DOHH2 (cell line): ENCODE data around the gene MLXIP.

ENCODE experiments used
- H3F3A ChIP-seq: fragments of 200-600 bp; sonication (generic), shearing (Covaris generic); 2 replicates; pipeline ENCODE4 v1.6.0; 2016; ENCODE audit warnings: antibody characterized with exemption, mild to moderate bottlenecking; ENCODE audit not compliant: control insufficient read depth, insufficient read depth
- H3K27ac ChIP-seq: fragments of 200-600 bp; sonication (generic); 2 replicates; pipeline ENCODE4 v1.5.1; 2014; ENCODE audit warnings: low read depth, mild to moderate bottlenecking, low read length, moderate library complexity
- H3K27me3 ChIP-seq: fragments of 200-600 bp; sonication (generic); 2 replicates; pipeline ENCODE4 v1.6.1; 2014; ENCODE audit warnings: mild to moderate bottlenecking, low read length, mixed read lengths; ENCODE audit not compliant: control insufficient read depth
- H3K36me3 ChIP-seq: fragments of 200-600 bp; sonication (generic); 2 replicates; pipeline ENCODE4 v1.6.1; 2014; ENCODE audit warnings: mild to moderate bottlenecking, low read length, moderate library complexity, mixed read lengths; ENCODE audit not compliant: control insufficient read depth
- H3K4me1 ChIP-seq: fragments of 200-600 bp; sonication (generic); 2 replicates; pipeline ENCODE4 v1.6.1; 2014; ENCODE audit warnings: mild to moderate bottlenecking, low read length, mixed read lengths; ENCODE audit not compliant: control insufficient read depth
- H3K4me2 ChIP-seq: fragments of 200-600 bp; sonication (generic); 2 replicates; pipeline ENCODE4 v1.6.0; 2014; ENCODE audit warnings: mild to moderate bottlenecking, low read length, moderate library complexity
- H3K4me3 ChIP-seq: fragments of 200-600 bp; sonication (generic); 2 replicates; pipeline ENCODE4 v1.5.1; 2014; ENCODE audit warnings: mild to moderate bottlenecking, low read length, mixed read lengths
- H3K79me2 ChIP-seq: fragments of 200-600 bp; sonication (generic); 2 replicates; pipeline ENCODE4 v1.6.1; 2014; ENCODE audit warnings: mild to moderate bottlenecking, low read length, mixed read lengths; ENCODE audit not compliant: control insufficient read depth
- H3K9me2 ChIP-seq: fragments of 200-600 bp; sonication (generic); replicated peaks from 2 replicates; pipeline ENCODE4 v1.6.1; 2014; ENCODE audit warnings: mild to moderate bottlenecking, low read length, mixed read lengths; ENCODE audit not compliant: control insufficient read depth
- H3K9me3 ChIP-seq: fragments of 200-600 bp; sonication (generic); 2 replicates; pipeline ENCODE4 v1.6.1; 2014; ENCODE audit warnings: antibody characterized with exemption, low read length, mixed read lengths; ENCODE audit not compliant: control insufficient read depth, insufficient read depth
- H4K20me1 ChIP-seq: fragments of 200-600 bp; sonication (generic); 2 replicates; pipeline ENCODE4 v1.6.0; 2014; ENCODE audit warnings: low read depth, mild to moderate bottlenecking, antibody characterized with exemption, low read length, moderate library complexity; ENCODE audit not compliant: control insufficient read depth, insufficient read depth
- EZH2phosphoT487 ChIP-seq: fragments of 200-600 bp; sonication (generic); IDR thresholded peaks from 2 replicates; pipeline ENCODE4 v1.6.1; 2017; ENCODE audit warnings: borderline replicate concordance, mild to moderate bottlenecking, antibody characterized with exemption, low read length, moderate library complexity, mixed read lengths
- TF ChIP-seq, protein P1 (sequence below): fragments of 200-600 bp; sonication (generic); IDR thresholded peaks from one replicate; pipeline ENCODE4 v1.5.1; 2014; ENCODE audit warnings: antibody characterized with exemption, mild to moderate bottlenecking, low read depth, low read length; ENCODE audit not compliant: poor library complexity, severe bottlenecking

Gene MLXIP

DNA sequence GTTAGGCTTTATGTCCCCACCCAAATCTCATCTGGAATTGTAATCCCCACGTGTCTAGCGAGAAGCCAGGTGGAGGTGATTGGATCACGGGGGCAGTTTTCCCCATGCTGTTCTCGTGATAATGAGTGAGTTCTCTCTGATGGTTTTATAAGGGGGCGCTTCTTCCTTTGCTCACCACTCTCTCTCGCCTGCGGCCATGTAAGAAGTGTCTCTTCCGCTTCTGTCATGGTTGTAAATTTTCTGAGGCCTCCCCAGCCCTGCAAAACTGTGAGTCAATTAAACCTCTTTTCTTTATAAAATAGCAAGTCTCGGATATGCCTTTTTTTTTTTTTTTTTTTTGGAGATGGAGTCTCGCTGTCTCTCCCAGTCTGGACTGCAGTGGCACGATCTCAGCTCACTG, 82.2 kb downstream of the MLXIP start:
- no peaks in the 10 kb centered on the region for H3K4me1 ChIP-seq
- H3K4me2 ChIP-seq, result no peak overlapping the region
- TF ChIP-seq, protein P1, sequence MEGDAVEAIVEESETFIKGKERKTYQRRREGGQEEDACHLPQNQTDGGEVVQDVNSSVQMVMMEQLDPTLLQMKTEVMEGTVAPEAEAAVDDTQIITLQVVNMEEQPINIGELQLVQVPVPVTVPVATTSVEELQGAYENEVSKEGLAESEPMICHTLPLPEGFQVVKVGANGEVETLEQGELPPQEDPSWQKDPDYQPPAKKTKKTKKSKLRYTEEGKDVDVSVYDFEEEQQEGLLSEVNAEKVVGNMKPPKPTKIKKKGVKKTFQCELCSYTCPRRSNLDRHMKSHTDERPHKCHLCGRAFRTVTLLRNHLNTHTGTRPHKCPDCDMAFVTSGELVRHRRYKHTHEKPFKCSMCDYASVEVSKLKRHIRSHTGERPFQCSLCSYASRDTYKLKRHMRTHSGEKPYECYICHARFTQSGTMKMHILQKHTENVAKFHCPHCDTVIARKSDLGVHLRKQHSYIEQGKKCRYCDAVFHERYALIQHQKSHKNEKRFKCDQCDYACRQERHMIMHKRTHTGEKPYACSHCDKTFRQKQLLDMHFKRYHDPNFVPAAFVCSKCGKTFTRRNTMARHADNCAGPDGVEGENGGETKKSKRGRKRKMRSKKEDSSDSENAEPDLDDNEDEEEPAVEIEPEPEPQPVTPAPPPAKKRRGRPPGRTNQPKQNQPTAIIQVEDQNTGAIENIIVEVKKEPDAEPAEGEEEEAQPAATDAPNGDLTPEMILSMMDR, result no peak
- TF ChIP-seq EZH2phosphoT487, result no peak
- peaks cover 8% of the 10 kb centered on the region; the same call in 1 of the 2 replicates for H3K27me3 ChIP-seq
- no peaks in the 10 kb centered on the region for H3K9me3 ChIP-seq
- no peaks in the 10 kb centered on the region for H3F3A ChIP-seq
- no peaks in the 10 kb centered on the region for H3K36me3 ChIP-seq
- no peaks in the 10 kb centered on the region for H3K79me2 ChIP-seq
- H4K20me1 ChIP-seq, result no peaks in the 10 kb centered on the region
- no peak overlapping the region for H3K27ac ChIP-seq
- no peaks in the 10 kb centered on the region for H3K9me2 ChIP-seq
- no peak overlapping the region for H3K4me3 ChIP-seq

DNA sequence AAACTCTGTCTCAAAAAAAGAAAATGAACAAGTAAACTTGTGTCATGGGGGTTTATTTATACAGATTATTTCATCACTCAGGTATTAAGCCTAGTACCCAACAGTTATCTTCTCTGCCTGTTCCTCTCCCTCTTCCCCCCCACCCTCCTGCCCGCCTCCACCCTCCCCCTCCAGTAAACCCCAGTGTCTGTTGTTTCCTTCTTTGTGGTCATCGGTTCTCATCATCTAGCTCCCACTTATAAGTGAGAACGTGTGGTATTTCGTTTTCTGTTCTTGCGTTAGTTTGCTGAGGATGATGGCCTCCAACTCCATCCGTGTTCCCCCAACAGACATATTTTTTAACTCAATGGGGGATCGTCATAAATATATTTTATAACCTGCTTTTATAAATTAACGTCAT, 83.1 kb downstream of the MLXIP start:
- TF ChIP-seq EZH2phosphoT487, result no peak
- TF ChIP-seq, protein P1, result no peak
- H3K4me1 ChIP-seq, result no peaks in the 10 kb centered on the region
- H3K4me3 ChIP-seq, result no peak overlapping the region
- H3K27me3 ChIP-seq, result peaks cover 11% of the 10 kb centered on the region
- H3K36me3 ChIP-seq, result no peaks in the 10 kb centered on the region
- no peaks in the 10 kb centered on the region for H3K9me3 ChIP-seq
- H3K9me2 ChIP-seq, result no peaks in the 10 kb centered on the region
- no peaks in the 10 kb centered on the region for H4K20me1 ChIP-seq
- no peak overlapping the region for H3K4me2 ChIP-seq
- no peaks in the 10 kb centered on the region for H3K79me2 ChIP-seq
- H3F3A ChIP-seq, result no peaks in the 10 kb centered on the region
- no peak overlapping the region for H3K27ac ChIP-seq

DNA sequence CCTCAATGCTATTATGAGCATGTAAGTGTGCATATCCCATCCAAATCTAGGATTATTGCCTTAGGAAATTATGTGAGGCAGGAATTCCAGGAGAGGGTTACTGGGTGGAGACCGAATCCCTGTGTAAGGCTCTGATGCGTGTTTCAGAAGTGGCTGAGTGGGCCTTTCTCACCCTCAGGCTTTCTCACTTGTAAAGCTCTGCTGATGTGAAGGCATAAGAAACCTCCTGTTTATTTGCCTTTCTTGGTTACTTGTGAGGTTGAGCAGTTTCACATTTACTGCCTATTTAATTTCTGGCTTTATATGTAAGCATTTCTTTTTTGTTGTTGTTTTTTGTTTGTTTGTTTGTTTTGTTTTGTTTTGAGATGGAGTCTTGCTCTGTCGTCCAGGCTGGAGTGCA, 84.4 kb downstream of the MLXIP start:
- no peaks in the 10 kb centered on the region for H4K20me1 ChIP-seq
- TF ChIP-seq, protein P1, result no peak
- TF ChIP-seq EZH2phosphoT487, result no peak
- H3K27ac ChIP-seq, result no peak overlapping the region
- H3K4me2 ChIP-seq, result no peak overlapping the region
- H3K79me2 ChIP-seq, result no peaks in the 10 kb centered on the region
- no peaks in the 10 kb centered on the region for H3K36me3 ChIP-seq
- H3K27me3 ChIP-seq, result peaks cover 19% of the 10 kb centered on the region
- no peaks in the 10 kb centered on the region for H3K9me3 ChIP-seq
- no peaks in the 10 kb centered on the region for H3K4me1 ChIP-seq
- no peaks in the 10 kb centered on the region for H3F3A ChIP-seq
- no peaks in the 10 kb centered on the region for H3K9me2 ChIP-seq
- no peak overlapping the region for H3K4me3 ChIP-seq
